Spleen (tissue), 11 donors: ENCODE measurements around the gene STX8. TPM values are rescaled to one million over a fixed set of nuclear protein-coding genes. Genes with fewer than 3 reads are reported as not detected.

ENCODE experiments used
- DNase-seq: peaks from one replicate; pipeline ENCODE4 v3.0.0-alpha.2; 2020
- H3K27ac ChIP-seq, 8 donors: fragments of 200-600 bp; sonication (generic) in 7 of 8; 1 replicate in 4 of 8; 2 replicates in 4 of 8; pipeline versions ENCODE4 v1.5.0 to v1.8.0; 2016 to 2021; ENCODE audit warnings: inconsistent platforms in 4 of 8, mild to moderate bottlenecking in 4 of 8, moderate library complexity in 1 of 8
- H3K27me3 ChIP-seq, 7 donors: fragments of 200-600 bp; sonication (generic) in 6 of 7; replicated peaks in 1 of 7; 1 replicate in 4 of 7; 2 replicates in 3 of 7; pipeline versions ENCODE4 v1.5.0 to v1.8.0; 2016 to 2021; ENCODE audit warnings: inconsistent platforms in 3 of 7, mild to moderate bottlenecking in 1 of 7
- H3K36me3 ChIP-seq, 6 donors: fragments of 200-600 bp; sonication (generic) in 5 of 6; 1 replicate in 4 of 6; 2 replicates in 2 of 6; pipeline versions ENCODE4 v1.5.0 to v1.8.0; 2016 to 2021; ENCODE audit warnings: inconsistent platforms in 2 of 6
- H3K4me1 ChIP-seq, 6 donors: fragments of 200-600 bp; sonication (generic) in 5 of 6; 1 replicate in 3 of 6; 2 replicates in 3 of 6; pipeline versions ENCODE4 v1.5.0 to v1.8.0; 2016 to 2021; ENCODE audit warnings: inconsistent platforms in 3 of 6
- H3K4me3 ChIP-seq, 8 donors: fragments of 200-600 bp; sonication (generic) in 7 of 8; 1 replicate in 4 of 8; 2 replicates in 4 of 8; pipeline versions ENCODE4 v1.5.0 to v1.8.0; 2016 to 2021; ENCODE audit warnings: inconsistent platforms in 4 of 8, mild to moderate bottlenecking in 4 of 8, moderate library complexity in 2 of 8
- H3K9me3 ChIP-seq, 8 donors: fragments of 200-600 bp; sonication (generic) in 7 of 8; 1 replicate in 4 of 8; 2 replicates in 4 of 8; pipeline versions ENCODE4 v1.5.0 to v1.8.0; 2016 to 2021; ENCODE audit warnings: inconsistent platforms in 4 of 8
- POLR2A ChIP-seq, 3 donors: fragments of 450-650 bp; IDR thresholded peaks; one replicate each; pipeline ENCODE4 v1.5.1; 2017; ENCODE audit warnings: antibody characterized with exemption in 3 of 3, mild to moderate bottlenecking in 1 of 3
- POLR2AphosphoS5 ChIP-seq, 3 donors: sonication (generic); formaldehyde crosslinking; IDR thresholded peaks; one replicate each; pipeline ENCODE4 v1.5.1; 2017; ENCODE audit warnings: antibody characterized with exemption in 3 of 3
- WGBS, 5 donors: extraction: QIAGEN DNeasy Blood & Tissue Kit in 3 of 5; methylation state at CpG; one replicate each; pipeline versions ENCODE4 v1.1.5 to v1.1.7; 2013 to 2018; 5-methylcytosine and 5-hydroxymethylcytosine counted together
- intact Hi-C: fragments of 100-400 bp; cut with DNase I; formaldehyde crosslinking; loops from one replicate; pipeline ENCODE4 v1.15.0; 2023; ENCODE audit warnings: low total_unique reads
- polyA plus RNA-seq, 3 donors: library from polyadenylated mRNA; stranded (reverse); fragments of 200-250 nt; gene quantifications; one replicate each; pipeline ENCODE4 v1.2.1, GENCODE V29; 2013
- total RNA-seq, 7 donors: library from RNA; depleted of rRNA in 3 of 7; stranded (reverse); fragments of >200 nt in 3 of 7; fragmentation: NEBNext Ultra II Directional in 4 of 7; extraction: Animal tissue kit (Norgen Biotek cat#: 25700) in 4 of 7; gene quantifications; one replicate each; pipeline versions ENCODE4 v1.1.0 to v1.2.1, GENCODE V29; 2016 to 2021
- TF ChIP-seq, protein P1 (sequence below), 11 experiments: fragments of 200-600 bp in 7 of 11; fragments of 450-650 bp in 4 of 11; sonication (generic) in 4 of 11; IDR thresholded peaks in 8 of 11; conservative IDR thresholded peaks in 3 of 11; 1 replicate in 7 of 11; 2 replicates in 4 of 11; pipeline versions ENCODE4 v1.4.0 to v1.8.0; 2016 to 2021; ENCODE audit warnings: antibody characterized with exemption in 11 of 11, inconsistent platforms in 4 of 11, mild to moderate bottlenecking in 1 of 11
- donor health status: healthy with polysubstance abuse.
- donor health status: DM: no; HTN: no; CAD: no; lungs with moderate emphysema.
- donor health status: DM: no; HTN: no; CAD: no.
- donor health status: Bipolar disorder and iron deficiency.
- donor health status: healthy.
- donor health status: DM: no; HTN: no; CAD: no.
- donor health status: DM: yes; HTN: yes; CAD: no.

The STX8 gene
- total and polyA plus RNA-seq, 10 donors: 37.3 to 59.8 (median 48.9) TPM

DNA sequence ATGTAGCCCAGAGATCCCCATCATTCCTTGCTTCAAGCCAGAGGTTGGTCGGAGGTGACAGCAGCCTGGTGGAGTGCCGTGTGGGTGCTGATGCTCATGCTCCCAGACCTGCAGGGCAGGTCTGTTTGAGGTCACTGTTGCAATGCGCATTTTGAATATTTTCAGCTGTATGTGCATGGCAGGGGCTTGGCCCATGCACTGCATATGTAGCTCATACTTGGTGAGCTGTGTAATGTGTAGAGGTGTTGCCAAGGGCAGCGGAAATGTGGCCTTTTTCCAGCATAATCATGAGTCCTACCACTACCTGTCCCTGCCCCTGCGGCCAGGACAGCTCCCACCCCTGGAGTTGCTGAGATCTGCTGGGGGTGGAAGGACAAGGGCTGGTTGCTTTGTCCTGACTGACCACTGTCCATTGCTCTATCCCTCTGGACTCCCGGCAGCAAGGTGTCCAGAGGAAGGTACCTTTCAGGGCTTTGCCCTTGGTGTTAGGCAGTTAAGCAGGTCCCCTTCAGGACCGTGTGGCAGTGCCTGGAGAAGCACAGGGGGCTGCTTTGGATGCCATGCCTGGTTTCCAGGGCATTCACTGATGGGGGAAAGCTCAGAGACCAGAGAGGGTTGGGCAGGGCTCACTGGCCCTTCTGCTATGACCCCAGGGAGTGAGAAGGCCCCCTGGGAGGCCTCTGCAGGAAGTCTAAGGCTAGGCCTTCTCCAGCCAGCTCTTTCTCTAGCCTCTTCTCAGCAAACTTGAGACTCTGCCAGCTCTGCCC is 339.2 kb downstream of the STX8 start:
- peak; percentile 57 for DNase-seq
- Histone ChIP-seq H3K27ac (no peak overlapping the region), H3K4me3 (no peak overlapping the region), H3K36me3 (no peaks in the 10 kb centered on the region), H3K4me1 (peaks cover 5 to 27% (median 21%) of the 10 kb centered on the region in 6 donors), H3K9me3 (no peaks in the 10 kb centered on the region), H3K27me3 (peaks cover 0 to 54% (median 20%) of the 10 kb centered on the region in 7 donors)
- 79 to 95% (median 90%) methylated on average over 7 of the region's 7 CpGs for WGBS, 5 donors
- TF ChIP-seq POLR2AphosphoS5 (IDR thresholded peaks at IDR 0.05) (no peak), POLR2A (IDR thresholded peaks at IDR 0.05) (no peak)
- TF ChIP-seq, protein P1, sequence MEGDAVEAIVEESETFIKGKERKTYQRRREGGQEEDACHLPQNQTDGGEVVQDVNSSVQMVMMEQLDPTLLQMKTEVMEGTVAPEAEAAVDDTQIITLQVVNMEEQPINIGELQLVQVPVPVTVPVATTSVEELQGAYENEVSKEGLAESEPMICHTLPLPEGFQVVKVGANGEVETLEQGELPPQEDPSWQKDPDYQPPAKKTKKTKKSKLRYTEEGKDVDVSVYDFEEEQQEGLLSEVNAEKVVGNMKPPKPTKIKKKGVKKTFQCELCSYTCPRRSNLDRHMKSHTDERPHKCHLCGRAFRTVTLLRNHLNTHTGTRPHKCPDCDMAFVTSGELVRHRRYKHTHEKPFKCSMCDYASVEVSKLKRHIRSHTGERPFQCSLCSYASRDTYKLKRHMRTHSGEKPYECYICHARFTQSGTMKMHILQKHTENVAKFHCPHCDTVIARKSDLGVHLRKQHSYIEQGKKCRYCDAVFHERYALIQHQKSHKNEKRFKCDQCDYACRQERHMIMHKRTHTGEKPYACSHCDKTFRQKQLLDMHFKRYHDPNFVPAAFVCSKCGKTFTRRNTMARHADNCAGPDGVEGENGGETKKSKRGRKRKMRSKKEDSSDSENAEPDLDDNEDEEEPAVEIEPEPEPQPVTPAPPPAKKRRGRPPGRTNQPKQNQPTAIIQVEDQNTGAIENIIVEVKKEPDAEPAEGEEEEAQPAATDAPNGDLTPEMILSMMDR (IDR thresholded peaks at IDR 0.05 in 8 of 11, conservative IDR thresholded peaks at IDR 0.05 in 3 of 11): no peak
- intact Hi-C loops: no loop called here

DNA sequence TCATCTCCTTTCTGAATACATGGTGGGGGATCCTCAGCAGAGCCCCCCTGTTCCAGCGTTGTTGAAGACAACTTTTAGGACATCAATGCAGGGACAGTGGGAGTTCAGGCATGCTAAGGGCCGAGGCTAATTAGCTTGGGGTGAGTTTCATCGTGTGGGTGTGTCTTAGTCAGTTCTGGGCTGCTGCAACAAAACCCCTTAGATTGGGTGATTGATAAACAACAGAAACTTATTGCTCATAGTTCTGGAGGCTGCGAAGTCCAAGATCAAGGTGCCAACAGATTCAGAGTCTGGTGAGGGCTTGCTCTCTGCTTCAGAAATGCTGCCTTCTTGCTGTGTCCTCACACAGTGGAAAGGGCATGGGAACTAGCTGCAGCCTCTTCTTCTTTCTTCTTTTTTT is 340.3 kb downstream of the STX8 start:
- no peak overlapping the region for H3K4me3 ChIP-seq
- TF ChIP-seq POLR2A (IDR thresholded peaks at IDR 0.05) (no peak), POLR2AphosphoS5 (IDR thresholded peaks at IDR 0.05) (no peak)
- TF ChIP-seq, protein P1 (IDR thresholded peaks at IDR 0.05 in 8 of 11, conservative IDR thresholded peaks at IDR 0.05 in 3 of 11): no peak
- intact Hi-C loops: no loop called here
- 79 to 84% (median 82%) methylated on average over 4 of the region's 4 CpGs for WGBS, 5 donors
- DNase-seq: no peak
- no peaks in the 10 kb centered on the region for H3K36me3 ChIP-seq
- peaks cover 4 to 16% (median 12%) of the 10 kb centered on the region in 6 donors for H3K4me1 ChIP-seq
- no peaks in the 10 kb centered on the region for H3K9me3 ChIP-seq
- no peak overlapping the region for H3K27ac ChIP-seq
- peaks cover 0 to 65% (median 20%) of the 10 kb centered on the region in 7 donors for H3K27me3 ChIP-seq

DNA sequence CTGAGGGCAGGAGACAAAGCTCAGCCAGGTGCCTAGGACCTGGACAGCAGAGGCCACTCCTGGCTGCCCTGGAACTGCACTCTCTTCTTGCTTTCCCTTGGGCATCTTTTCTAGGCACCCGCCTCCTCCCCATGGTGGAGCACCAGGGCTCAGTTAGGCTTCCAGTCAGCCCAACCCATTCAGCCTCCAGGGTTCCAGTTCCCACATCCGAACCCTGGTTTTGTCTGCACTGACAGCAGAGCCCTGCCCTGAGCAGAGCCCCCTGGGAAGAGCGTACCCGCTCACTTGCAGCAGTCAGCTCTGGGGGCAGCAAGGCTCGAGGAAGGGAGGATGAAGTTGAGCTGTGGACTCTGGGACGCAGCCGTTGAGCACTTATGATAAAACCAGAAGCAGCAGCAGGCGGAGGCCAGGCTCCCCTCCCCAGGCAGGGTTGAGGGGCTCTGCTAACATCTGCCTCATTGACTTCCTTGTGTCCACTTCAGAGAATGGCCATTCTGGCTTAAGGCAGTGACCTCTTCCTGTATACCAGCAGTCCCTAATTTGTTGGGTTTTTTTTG is 341.2 kb downstream of the STX8 start:
- peak; percentile 61 for DNase-seq
- intact Hi-C loops: no loop called here

More for the DNA sequence above, 341.2 kb downstream of the STX8 start:
- WGBS, 5 donors: 64 to 74% (median 68%) methylated on average over 5 to 8 of the region's 8 CpGs
- H3K9me3 ChIP-seq: no peaks in the 10 kb centered on the region
- TF ChIP-seq POLR2A (IDR thresholded peaks at IDR 0.05): no peak
- no peak for TF ChIP-seq POLR2AphosphoS5 (IDR thresholded peaks at IDR 0.05)
- TF ChIP-seq, protein P1 (IDR thresholded peaks at IDR 0.05 in 8 of 11, conservative IDR thresholded peaks at IDR 0.05 in 3 of 11): no peak
- no peak overlapping the region for H3K4me3 ChIP-seq
- no peaks in the 10 kb centered on the region for H3K36me3 ChIP-seq
- H3K27ac ChIP-seq: no peak overlapping the region
- peaks cover 0 to 67% (median 20%) of the 10 kb centered on the region in 7 donors for H3K27me3 ChIP-seq
- peaks cover 3 to 9% (median 7%) of the 10 kb centered on the region in 6 donors for H3K4me1 ChIP-seq
